HCT116 (cell line): ENCODE results near the gene RABEP1. TPM values are rescaled to one million over a fixed set of nuclear protein-coding genes. Genes with fewer than 3 reads are reported as not detected.
A peak's percentile ranks its signal among the peaks of the same experiment; 100 is the strongest.

Experiments used
- ATAC-seq: fragments of 200-7000 bp; cut with Tn5 transposase; 2 replicates; pipeline ENCODE4 v1.9.1; 2020; ENCODE audit warnings: mild to moderate bottlenecking, moderate library complexity
- BruUV-seq: library from RNA; stranded (reverse); fragments of 400-500 nt; replicated peaks from 2 replicates; lab custom pipeline; 2021; lab: Mats Ljungman, UMichigan
- CTCF ChIA-PET: fragments of 300-600 bp; sonication (Branson Sonifier 250); formaldehyde crosslinking; loops from one replicate; lab custom pipeline; 2021; ENCODE audit warnings: antibody characterized with exemption; lab: Charles Lee
- POLR2A ChIA-PET: fragments of 300-600, 350-600 bp; sonication (Branson Sonifier 250); formaldehyde crosslinking; loops from one replicate; lab custom pipeline; 2021; ENCODE audit warnings: antibody characterized with exemption; lab: Charles Lee
- RAD21 ChIA-PET, 2 experiments: fragments of 300-600 bp; sonication (Branson Sonifier 250); formaldehyde crosslinking; loops; one replicate each; lab custom pipeline; 2023; ENCODE audit warnings: low total read pairs in 2 of 2; ENCODE audit not compliant: uncharacterized antibody in 2 of 2, unreplicated experiment in 2 of 2, low non-redundant PET in 1 of 2; lab: Charles Lee
- DNase-seq: peaks from one replicate; pipeline ENCODE4 v3.0.0-alpha.2; 2010; ENCODE audit warnings: low read depth, low spot score
- H2AFZ ChIP-seq: fragments of 200-600 bp; shearing (Covaris generic), sonication (generic); 2 replicates; pipeline ENCODE4 v1.6.1; 2017; ENCODE audit warnings: low read depth, mixed run types, mixed read lengths, antibody characterized with exemption, low read length; ENCODE audit not compliant: poor library complexity, severe bottlenecking
- H3K27ac ChIP-seq: 2 replicates; pipeline ENCODE4 v1.5.1; 2012; ENCODE audit warnings: low read depth, low read length
- H3K27me3 ChIP-seq: fragments of 200-600 bp; sonication (generic); 2 replicates; pipeline ENCODE4 v1.6.1; 2016; ENCODE audit warnings: mixed run types, low read length, mixed read lengths; ENCODE audit not compliant: insufficient read depth
- H3K36me3 ChIP-seq, 2 experiments: fragments of 200-500 bp in 1 of 2; fragments of 200-600 bp in 1 of 2; sonication (Bioruptor generic) in 1 of 2; sonication (generic) in 1 of 2; 2 replicates each; pipeline versions ENCODE4 v1.5.1 to v1.6.1; 2014 to 2016; ENCODE audit warnings: low read length in 2 of 2, inconsistent platforms in 1 of 2, mixed read lengths in 1 of 2, mixed run types in 1 of 2; ENCODE audit not compliant: insufficient read depth in 2 of 2, control insufficient read depth in 1 of 2
- H3K4me1 ChIP-seq, 2 experiments: fragments of 200-600 bp in 1 of 2; sonication (generic) in 1 of 2; 2 replicates each; pipeline versions ENCODE4 v1.5.1 to v1.6.1; 2012 to 2017; ENCODE audit warnings: low read length in 2 of 2, inconsistent platforms in 1 of 2, mild to moderate bottlenecking in 1 of 2, mixed read lengths in 1 of 2, mixed run types in 1 of 2, moderate library complexity in 1 of 2; ENCODE audit not compliant: insufficient read depth in 2 of 2, control insufficient read depth in 1 of 2
- H3K4me2 ChIP-seq: fragments of 200-600 bp; sonication (generic); 2 replicates; pipeline ENCODE4 v1.6.1; 2017; ENCODE audit warnings: mixed run types, low read length, mixed read lengths
- H3K4me3 ChIP-seq, 2 experiments: fragments of 200-600 bp in 1 of 2; sonication (generic) in 1 of 2; replicated peaks in 1 of 2; 2 replicates each; pipeline ENCODE4 v1.5.1; 2011 to 2016; ENCODE audit warnings: low read length in 2 of 2, control low read depth in 1 of 2, low read depth in 1 of 2, mild to moderate bottlenecking in 1 of 2, mixed read lengths in 1 of 2, mixed run types in 1 of 2
- H3K79me2 ChIP-seq: fragments of 200-600 bp; sonication (generic); 2 replicates; pipeline ENCODE4 v1.6.1; 2017; ENCODE audit warnings: mild to moderate bottlenecking, mixed run types, low read length, moderate library complexity, mixed read lengths; ENCODE audit not compliant: insufficient read depth
- H3K9ac ChIP-seq: fragments of 200-600 bp; sonication (generic); 2 replicates; pipeline ENCODE4 v1.6.1; 2016; ENCODE audit warnings: low read length, mixed read lengths
- H3K9me2 ChIP-seq: fragments of 200-600 bp; sonication (generic), shearing (Covaris generic); 2 replicates; pipeline ENCODE4 v1.6.1; 2017; ENCODE audit warnings: mixed run types, mild to moderate bottlenecking, moderate library complexity; ENCODE audit not compliant: insufficient read depth
- H3K9me3 ChIP-seq, 2 experiments: fragments of 200-500 bp in 1 of 2; fragments of 200-600 bp in 1 of 2; sonication (Bioruptor generic) in 1 of 2; sonication (generic) in 1 of 2; 2 replicates each; pipeline ENCODE4 v1.6.1; 2014 to 2017; ENCODE audit warnings: low read length in 2 of 2, mixed read lengths in 2 of 2, inconsistent platforms in 1 of 2, low read depth in 1 of 2, mild to moderate bottlenecking in 1 of 2, mixed run types in 1 of 2, moderate library complexity in 1 of 2; ENCODE audit not compliant: control insufficient read depth in 1 of 2, insufficient read depth in 1 of 2
- H4K20me1 ChIP-seq: fragments of 200-600 bp; sonication (generic), shearing (Covaris generic); 2 replicates; pipeline ENCODE4 v1.6.1; 2017; ENCODE audit warnings: mixed run types, mild to moderate bottlenecking, moderate library complexity; ENCODE audit not compliant: insufficient read depth
- CTCF ChIP-seq, 3 experiments: fragments of 200-600 bp in 1 of 3; sonication (generic) in 1 of 3; IDR thresholded peaks in 2 of 3; conservative IDR thresholded peaks in 1 of 3; 2 replicates each; pipeline ENCODE4 v1.5.1; 2012 to 2017; ENCODE audit warnings: low read depth in 2 of 3, low read length in 2 of 3, antibody characterized with exemption in 1 of 3, borderline replicate concordance in 1 of 3, control low read depth in 1 of 3, mild to moderate bottlenecking in 1 of 3, mixed read lengths in 1 of 3, mixed run types in 1 of 3, moderate library complexity in 1 of 3; ENCODE audit not compliant: insufficient read depth in 1 of 3
- EGR1 ChIP-seq: IDR thresholded peaks from 2 replicates; pipeline ENCODE4 v1.6.1; 2012; ENCODE audit warnings: low read depth
- ELF1 ChIP-seq: IDR thresholded peaks from 2 replicates; pipeline ENCODE4 v1.6.1; 2012; ENCODE audit warnings: low read depth, borderline replicate concordance
- EZH2 ChIP-seq: fragments of 200-600 bp; sonication (generic); IDR thresholded peaks from 2 replicates; pipeline ENCODE4 v1.6.1; 2017; ENCODE audit warnings: antibody characterized with exemption, mixed run types
- EZH2phosphoT487 ChIP-seq: fragments of 200-600 bp; IDR thresholded peaks from 2 replicates; pipeline ENCODE4 v1.6.1; 2018; ENCODE audit warnings: antibody characterized with exemption, borderline replicate concordance
- POLR2A ChIP-seq: IDR thresholded peaks from 2 replicates; pipeline ENCODE4 v1.7.0; 2011; ENCODE audit warnings: borderline replicate concordance; ENCODE audit not compliant: insufficient read depth, insufficient read length; ENCODE audit errors: extremely low read depth
- RAD21 ChIP-seq: IDR thresholded peaks from 2 replicates; pipeline ENCODE4 v1.6.1; 2012; ENCODE audit warnings: low read depth, mild to moderate bottlenecking
- SIN3A ChIP-seq: IDR thresholded peaks from 2 replicates; pipeline ENCODE4 v1.6.1; 2012; ENCODE audit warnings: low read depth
- SP1 ChIP-seq: IDR thresholded peaks from 2 replicates; pipeline ENCODE4 v1.6.1; 2012; ENCODE audit warnings: low read depth
- TCF7L2 ChIP-seq: IDR thresholded peaks from 2 replicates; pipeline ENCODE4 v1.7.0; 2011; ENCODE audit warnings: borderline replicate concordance, inconsistent platforms; ENCODE audit not compliant: insufficient read depth, insufficient read length; ENCODE audit errors: extremely low read depth
- ZFX ChIP-seq: fragments of 450-650 bp; IDR thresholded peaks from 2 replicates; pipeline ENCODE4 v1.6.1; 2017
- ZNF274 ChIP-seq: fragments of 200-500 bp; sonication (Bioruptor generic); IDR thresholded peaks from 2 replicates; pipeline ENCODE4 v1.6.1; 2014; ENCODE audit warnings: mild to moderate bottlenecking, low read depth, low read length, inconsistent platforms
- intact Hi-C: fragments of 100-400 bp; cut with micrococcal nuclease; formaldehyde crosslinking; loops from 2 replicates; pipeline ENCODE4 v1.10.0; 2022
- total RNA-seq: library from RNA; stranded (reverse); gene quantifications from one replicate; pipeline ENCODE4 v1.2.1, GENCODE V29; 2021; ENCODE audit not compliant: unreplicated experiment
- TF ChIP-seq, protein P1 (sequence below): IDR thresholded peaks from 2 replicates; pipeline ENCODE4 v1.6.1; 2012
- TF ChIP-seq, protein P2 (sequence below): IDR thresholded peaks from 2 replicates; pipeline ENCODE4 v1.6.1; 2011; ENCODE audit warnings: mild to moderate bottlenecking, low read length, moderate library complexity; ENCODE audit not compliant: insufficient replicate concordance; ENCODE audit errors: extremely low read depth
- TF ChIP-seq, protein P3 (sequence below): IDR thresholded peaks from 2 replicates; pipeline ENCODE4 v1.6.1; 2012

RABEP1 gene
- total RNA-seq, 1 experiment from 2014 or later: 38.5 TPM

GRCh38 chr17:5430413-5430999 is 148.4 kb downstream of the RABEP1 start:
- Histone ChIP-seq H3K27me3 (no peaks in the 10 kb centered on the region), H2AFZ (no peak overlapping the region), H3K4me2 (no peak overlapping the region), H3K36me3 (peaks cover 63 to 70% of the 10 kb centered on the region in 2 experiments), H3K9me3 (no peaks in the 10 kb centered on the region), H3K79me2 (peaks cover 51% of the 10 kb centered on the region)
- no peak for DNase-seq
- RAD21 ChIA-PET: no interaction called here
- POLR2A ChIA-PET: interaction anchor here (1.2 kb wide), 1 partner anchor 8 kb away, joined by 3 read pairs; no protein-coding TSS in a partner anchor
- intact Hi-C loops: loop anchor here (10.0 kb wide), 1 partner anchor 236 kb away; the partner anchor contains the start of gene ZNF594
- CTCF ChIA-PET: interaction anchor here (0.6 to 3.0 kb wide), 5 partner anchors 9 to 1612 kb away, joined by 3 to 10 read pairs (median 6); partner anchors contain the start of genes C1QBP and NUP88
- no peak for TF ChIP-seq SP1
- TF ChIP-seq ELF1: no peak
- TF ChIP-seq SIN3A: no peak
- TF ChIP-seq RAD21: no peak
- TF ChIP-seq ZFX: no peak
- TF ChIP-seq, protein P1, sequence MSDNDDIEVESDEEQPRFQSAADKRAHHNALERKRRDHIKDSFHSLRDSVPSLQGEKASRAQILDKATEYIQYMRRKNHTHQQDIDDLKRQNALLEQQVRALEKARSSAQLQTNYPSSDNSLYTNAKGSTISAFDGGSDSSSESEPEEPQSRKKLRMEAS: no peak
- TF ChIP-seq EZH2: no peak
- TF ChIP-seq, protein P2, sequence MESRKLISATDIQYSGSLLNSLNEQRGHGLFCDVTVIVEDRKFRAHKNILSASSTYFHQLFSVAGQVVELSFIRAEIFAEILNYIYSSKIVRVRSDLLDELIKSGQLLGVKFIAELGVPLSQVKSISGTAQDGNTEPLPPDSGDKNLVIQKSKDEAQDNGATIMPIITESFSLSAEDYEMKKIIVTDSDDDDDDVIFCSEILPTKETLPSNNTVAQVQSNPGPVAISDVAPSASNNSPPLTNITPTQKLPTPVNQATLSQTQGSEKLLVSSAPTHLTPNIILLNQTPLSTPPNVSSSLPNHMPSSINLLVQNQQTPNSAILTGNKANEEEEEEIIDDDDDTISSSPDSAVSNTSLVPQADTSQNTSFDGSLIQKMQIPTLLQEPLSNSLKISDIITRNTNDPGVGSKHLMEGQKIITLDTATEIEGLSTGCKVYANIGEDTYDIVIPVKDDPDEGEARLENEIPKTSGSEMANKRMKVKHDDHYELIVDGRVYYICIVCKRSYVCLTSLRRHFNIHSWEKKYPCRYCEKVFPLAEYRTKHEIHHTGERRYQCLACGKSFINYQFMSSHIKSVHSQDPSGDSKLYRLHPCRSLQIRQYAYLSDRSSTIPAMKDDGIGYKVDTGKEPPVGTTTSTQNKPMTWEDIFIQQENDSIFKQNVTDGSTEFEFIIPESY: no peak
- no peak for TF ChIP-seq EGR1
- no peak for TF ChIP-seq EZH2phosphoT487
- no peak for TF ChIP-seq TCF7L2
- no peak for TF ChIP-seq POLR2A
- TF ChIP-seq ZNF274: no peak
- TF ChIP-seq, protein P3, sequence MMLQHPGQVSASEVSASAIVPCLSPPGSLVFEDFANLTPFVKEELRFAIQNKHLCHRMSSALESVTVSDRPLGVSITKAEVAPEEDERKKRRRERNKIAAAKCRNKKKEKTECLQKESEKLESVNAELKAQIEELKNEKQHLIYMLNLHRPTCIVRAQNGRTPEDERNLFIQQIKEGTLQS: no peak
- TF ChIP-seq CTCF (IDR thresholded peaks at IDR 0.05 in 2 of 3, conservative IDR thresholded peaks at IDR 0.05 in 1 of 3; ENCODE audit: borderline replicate concordance in 1 of 3, insufficient read depth in 1 of 3, low read depth in 2 of 3, low read length in 2 of 3): no peak
- TF ChIP-seq, all 23 proteins: peak for 0
- Histone ChIP-seq H3K9ac (no peak overlapping the region), H4K20me1 (peaks cover 17% of the 10 kb centered on the region; the same call in 1 of the 2 replicates), H3K9me2 (no peaks in the 10 kb centered on the region), H3K4me3 (no peak overlapping the region), H3K27ac (no peak overlapping the region), H3K4me1 (no peaks in the 10 kb centered on the region)
- ATAC-seq: 0 out of 2 replicates have a peak, but pooled peaks have one; percentile 13
- BruUV-seq: no TSS peak
